ENCODE data around the gene DGCR8.

DGCR8 gene

GRCh38 chr22:20123366-20124082, 43.5 kb downstream of the DGCR8 start:
- no peak for DNase-seq (ENCODE audit: low read depth in 1 of 2, low spot score in 1 of 2)

GRCh38 chr22:20124083-20124787, 44.2 kb downstream of the DGCR8 start:
- no peak for DNase-seq (ENCODE audit: low read depth in 1 of 2, low spot score in 1 of 2)

- DNase-seq (ENCODE audit: low read depth in 1 of 2, low spot score in 1 of 2), result no peak
Measured at GRCh38 chr22:20125201-20126174, 45.4 kb downstream of the DGCR8 start.

DNA sequence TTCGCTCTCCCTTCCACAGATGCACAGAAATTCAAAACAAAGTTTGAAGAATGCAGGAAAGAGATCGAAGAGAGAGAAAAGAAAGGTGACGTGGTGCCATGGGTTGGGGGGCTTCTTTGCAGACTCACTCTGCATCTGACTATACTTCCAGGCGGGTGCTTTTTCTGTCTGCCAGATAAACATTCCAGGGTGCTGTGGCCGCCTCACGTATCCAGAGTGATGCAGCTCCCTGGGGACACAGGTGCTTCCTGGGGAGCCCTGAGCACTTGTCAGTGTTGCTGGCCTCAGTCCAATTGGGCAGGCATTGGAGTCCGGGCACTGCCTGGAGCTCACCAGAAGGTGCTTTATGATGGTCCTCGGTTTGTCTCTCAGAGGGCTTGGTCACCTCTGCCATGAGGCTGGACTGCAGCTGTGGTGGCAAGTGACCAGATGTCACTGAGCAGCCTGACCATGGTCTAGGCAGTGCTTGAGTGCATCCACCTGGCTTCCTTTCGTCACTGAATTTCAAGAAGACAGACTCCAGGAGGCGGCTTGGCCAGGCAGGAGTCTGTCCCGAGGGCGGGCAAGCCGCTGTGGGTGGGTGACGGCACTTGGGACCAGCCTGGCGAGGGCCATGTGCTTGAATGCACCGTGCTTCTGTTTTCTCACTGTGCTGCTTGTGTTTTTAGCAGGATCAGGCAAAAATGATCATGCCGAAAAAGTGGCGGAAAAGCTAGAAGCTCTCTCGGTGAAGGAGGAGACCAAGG, 46.4 kb downstream of the DGCR8 start:
- no peak for DNase-seq (ENCODE audit: low read depth in 1 of 2, low spot score in 1 of 2)

DNA sequence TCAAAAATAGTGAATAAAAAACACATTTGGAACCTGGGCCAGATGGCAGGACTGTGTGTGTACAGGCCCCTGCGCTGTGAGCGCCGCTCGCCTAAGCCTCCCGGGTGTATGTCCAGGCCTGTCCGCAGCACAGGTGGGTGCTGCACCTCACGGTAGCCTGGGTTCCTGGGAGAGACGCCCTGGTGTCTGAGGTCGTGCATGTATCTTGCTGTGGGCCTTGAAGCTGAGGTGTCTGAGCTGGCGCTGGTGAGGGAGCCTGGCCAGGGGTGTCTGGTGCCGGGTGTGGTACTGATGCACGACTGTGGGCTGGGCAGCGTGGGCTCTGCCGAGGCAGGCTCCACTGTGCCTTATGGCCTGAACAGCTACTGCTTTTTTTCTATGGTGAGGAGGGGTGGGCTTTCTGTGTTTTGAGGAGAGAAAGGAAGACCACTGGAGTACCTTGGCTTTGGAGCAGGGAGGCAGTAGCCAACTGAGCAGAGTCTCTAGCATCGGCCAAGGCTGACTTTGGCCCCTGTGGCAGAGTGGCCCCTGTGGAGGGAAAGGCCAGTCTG, 47.4 kb downstream of the DGCR8 start:
- no peak for DNase-seq (ENCODE audit: low read depth in 1 of 2, low spot score in 1 of 2)

- no peak for DNase-seq (ENCODE audit: low read depth in 1 of 2, low spot score in 1 of 2)
Measured at GRCh38 chr22:20127869-20128618, 48.0 kb downstream of the DGCR8 start.

DNA sequence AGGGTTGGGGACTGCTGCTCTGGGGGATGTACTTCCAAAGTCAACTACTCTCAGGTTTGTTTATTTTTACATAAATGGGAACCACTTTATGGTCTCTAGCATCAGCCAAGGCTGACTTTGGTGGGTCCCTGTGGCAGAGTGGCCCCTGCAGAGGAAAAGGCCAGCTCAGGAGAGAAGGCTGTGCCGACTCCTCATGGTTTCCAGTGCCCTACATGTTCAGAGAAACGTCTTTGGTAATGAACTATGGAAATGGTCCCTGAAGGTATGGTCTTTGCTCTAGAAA, 48.5 kb downstream of the DGCR8 start:
- no peak for DNase-seq (ENCODE audit: low read depth in 1 of 2, low spot score in 1 of 2)

DNA sequence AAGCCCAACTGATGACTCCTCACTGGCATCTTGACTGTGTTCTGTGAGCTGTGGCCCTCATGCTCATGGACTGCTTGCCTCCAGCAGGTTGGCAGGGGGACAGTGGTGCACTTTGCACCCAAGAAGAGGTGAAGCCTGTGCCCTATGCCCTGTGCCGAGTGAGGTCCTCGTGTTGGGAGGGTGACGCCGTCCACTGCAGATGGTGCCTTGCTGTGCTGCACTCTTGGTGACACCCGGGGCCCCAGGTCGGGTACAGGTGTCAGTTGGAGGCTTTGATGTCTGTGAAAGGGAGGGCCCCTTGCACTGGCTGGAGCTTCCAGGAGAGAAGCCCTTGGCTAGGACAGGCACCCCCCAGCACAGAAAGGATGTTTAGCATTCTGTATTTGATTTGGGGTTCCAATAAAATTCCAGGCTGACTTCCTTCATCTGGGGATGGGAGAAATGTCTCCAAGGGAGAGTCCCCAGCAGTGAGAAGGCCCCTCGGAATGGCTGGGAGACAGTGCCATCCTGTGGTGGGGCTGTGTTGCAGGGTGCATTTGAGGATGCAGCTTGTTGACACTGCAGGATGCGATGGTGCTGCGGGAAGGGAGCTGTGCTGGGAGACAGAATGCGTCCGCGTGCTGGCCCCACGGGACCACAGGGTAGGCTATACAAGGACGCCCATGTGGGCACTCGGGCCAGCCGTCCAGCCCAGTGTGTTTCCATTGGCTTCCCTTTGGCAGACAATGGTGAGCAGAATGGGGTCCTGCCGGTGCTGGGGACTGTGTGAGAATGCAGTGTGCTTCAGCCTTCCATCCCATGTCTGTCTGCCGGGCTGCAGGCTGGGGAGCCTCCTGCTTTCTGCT, 49.1 kb downstream of the DGCR8 start:
- peak in 1 of 2 donors; percentile 26 for DNase-seq (ENCODE audit: low read depth in 1 of 2, low spot score in 1 of 2)

DNA sequence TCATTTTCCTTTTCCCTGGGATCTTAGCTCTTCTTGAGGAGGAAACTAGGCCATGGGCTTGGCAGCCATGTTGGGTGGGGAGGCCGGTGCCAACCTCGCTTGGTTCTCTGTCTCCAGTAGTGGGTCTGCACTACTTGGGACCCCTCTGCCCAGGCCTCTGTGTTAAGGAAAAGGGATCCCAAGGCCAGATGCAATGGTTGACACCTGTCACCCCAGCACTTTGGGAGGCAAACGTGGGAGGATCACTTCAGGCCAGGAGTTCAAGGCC, 49.6 kb downstream of the DGCR8 start:
- DNase-seq (ENCODE audit: low read depth in 1 of 2, low spot score in 1 of 2), result no peak

- no peak for DNase-seq (ENCODE audit: low read depth in 1 of 2, low spot score in 1 of 2)
Measured at GRCh38 chr22:20130319-20130718, 50.3 kb downstream of the DGCR8 start.

- DNase-seq (ENCODE audit: low read depth in 1 of 2, low spot score in 1 of 2), result peak; percentile 68 to 78
Measured at GRCh38 chr22:20130731-20131596, 50.9 kb downstream of the DGCR8 start.

- peak; percentile 25 to 52 for DNase-seq (ENCODE audit: low read depth in 1 of 2, low spot score in 1 of 2)
Measured at GRCh38 chr22:20131597-20131858, 51.5 kb downstream of the DGCR8 start, which contains the start of gene ZDHHC8. TSS of gene ZDHHC8 (plus strand) at chr22:20131804. CDS start at chr22:20131948, 144 bp downstream.

DNA sequence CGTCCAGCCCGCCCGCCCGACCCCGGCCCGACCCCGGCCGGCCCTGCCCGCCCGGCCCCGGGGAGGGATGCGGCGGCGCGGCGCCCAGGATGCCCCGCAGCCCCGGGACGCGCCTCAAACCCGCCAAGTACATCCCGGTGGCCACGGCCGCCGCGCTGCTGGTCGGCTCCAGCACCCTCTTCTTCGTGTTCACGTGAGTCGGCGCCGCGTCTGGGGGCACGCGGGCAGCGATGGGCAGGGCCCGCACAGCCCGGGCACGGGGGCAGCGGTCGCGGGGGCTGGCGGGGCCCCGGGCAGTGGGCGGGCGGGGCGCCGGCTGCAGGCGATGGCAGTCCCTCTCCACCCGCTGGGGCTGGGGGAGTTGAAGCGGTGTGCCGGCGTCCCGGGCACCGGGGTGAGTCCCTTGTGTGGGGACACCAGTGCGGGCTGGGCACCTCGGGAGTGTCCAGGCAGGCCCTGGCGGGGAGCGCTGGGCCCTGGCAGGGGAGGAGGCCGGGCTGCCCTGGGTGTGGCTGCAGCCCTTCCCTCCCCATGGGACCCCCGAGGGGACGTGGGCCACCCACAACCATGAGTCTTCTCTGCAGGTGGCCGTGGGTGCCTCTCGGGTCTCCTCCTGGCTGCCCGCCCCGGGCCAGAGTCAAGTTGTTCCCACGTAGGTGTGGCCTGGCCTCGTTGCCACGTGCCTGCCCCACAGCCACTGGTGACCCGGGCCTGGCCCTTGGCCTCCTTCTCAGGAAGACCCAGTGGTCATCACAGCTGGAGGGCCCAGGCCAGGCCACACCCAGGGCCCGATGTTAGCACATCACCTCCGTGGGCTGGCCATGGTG, 52.0 kb downstream of the DGCR8 start:
- DNase-seq (ENCODE audit: low read depth in 1 of 2, low spot score in 1 of 2), result no peak

- DNase-seq (ENCODE audit: low read depth in 1 of 2, low spot score in 1 of 2), result no peak
Measured at GRCh38 chr22:20132686-20133246, 52.7 kb downstream of the DGCR8 start.

GRCh38 chr22:20133930-20134549, 54.0 kb downstream of the DGCR8 start:
- DNase-seq (ENCODE audit: low read depth in 1 of 2, low spot score in 1 of 2), result no peak

DNA sequence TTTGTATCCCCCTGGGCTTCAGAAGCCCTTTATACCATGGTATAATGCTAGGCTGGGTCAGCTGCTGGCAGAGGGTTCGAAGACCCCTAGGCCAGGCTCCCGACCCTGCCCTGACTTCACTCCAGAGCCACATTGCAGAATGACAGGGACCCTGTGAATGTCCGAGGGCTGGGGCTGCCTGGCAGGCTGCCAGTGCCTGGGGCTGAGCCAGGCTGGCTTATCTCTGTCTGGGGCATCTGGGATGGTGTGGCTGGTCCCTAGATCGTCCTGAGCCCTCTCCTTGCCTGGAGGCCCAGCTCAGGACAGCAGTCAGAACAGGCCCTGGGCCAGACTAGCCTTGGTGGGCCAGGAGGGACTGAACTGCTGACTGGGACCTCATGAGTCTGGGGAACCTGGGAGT, 55.2 kb downstream of the DGCR8 start:
- DNase-seq (ENCODE audit: low read depth in 1 of 2, low spot score in 1 of 2), result no peak

Measured in stimulated activated CD4-positive, alpha-beta T cell treated with anti-CD3 and anti-CD28 coated beads, Interleukin-15, amount 100 ng/mL, for 1 hour (primary cell).